ENCODE measurements around the gene TCF4.
A peak's percentile ranks its signal among the peaks of the same experiment; 100 is the strongest.

Gene TCF4

GRCh38 chr18:55319459-55320193 is 268.4 kb downstream of the TCF4 start:
- Histone ChIP-seq H3K4me1 (ENCODE audit: control insufficient read depth, insufficient read depth, low read length) (peaks cover 68% of the 10 kb centered on the region), H3K36me3 (ENCODE audit: control insufficient read depth, insufficient read depth, low read length) (no peaks in the 10 kb centered on the region), H3K9ac (ENCODE audit: low read depth, low read length) (no peak overlapping the region), H3K9me3 (ENCODE audit: control insufficient read depth, insufficient read depth, low read length) (no peaks in the 10 kb centered on the region), H3K4me3 (ENCODE audit: low read depth, low read length) (no peak overlapping the region), H3K27me3 (ENCODE audit: control insufficient read depth, insufficient read depth, low read length) (no peaks in the 10 kb centered on the region), H3K27ac (ENCODE audit: low read depth, low read length) (no peak overlapping the region)

- Histone ChIP-seq H3K27me3 (ENCODE audit: control insufficient read depth, insufficient read depth, low read length) (no peaks in the 10 kb centered on the region), H3K4me1 (ENCODE audit: control insufficient read depth, insufficient read depth, low read length) (peaks cover 68% of the 10 kb centered on the region), H3K9me3 (ENCODE audit: control insufficient read depth, insufficient read depth, low read length) (no peaks in the 10 kb centered on the region), H3K4me3 (ENCODE audit: low read depth, low read length) (no peak overlapping the region), H3K27ac (ENCODE audit: low read depth, low read length) (no peak overlapping the region), H3K36me3 (ENCODE audit: control insufficient read depth, insufficient read depth, low read length) (no peaks in the 10 kb centered on the region), H3K9ac (ENCODE audit: low read depth, low read length) (no peak overlapping the region)
Measured at GRCh38 chr18:55318951-55319441, 269.0 kb downstream of the TCF4 start.

GRCh38 chr18:55317864-55318263 is 270.1 kb downstream of the TCF4 start:
- Histone ChIP-seq H3K36me3 (ENCODE audit: control insufficient read depth, insufficient read depth, low read length) (no peaks in the 10 kb centered on the region), H3K9me3 (ENCODE audit: control insufficient read depth, insufficient read depth, low read length) (no peaks in the 10 kb centered on the region), H3K4me1 (ENCODE audit: control insufficient read depth, insufficient read depth, low read length) (peaks cover 68% of the 10 kb centered on the region), H3K9ac (ENCODE audit: low read depth, low read length) (no peak overlapping the region), H3K27me3 (ENCODE audit: control insufficient read depth, insufficient read depth, low read length) (no peaks in the 10 kb centered on the region), H3K4me3 (ENCODE audit: low read depth, low read length) (no peak overlapping the region), H3K27ac (ENCODE audit: low read depth, low read length) (no peak overlapping the region)

GRCh38 chr18:55317324-55317723 is 270.7 kb downstream of the TCF4 start:
- H3K27ac ChIP-seq (ENCODE audit: low read depth, low read length): no peak overlapping the region
- no peak overlapping the region for H3K9ac ChIP-seq (ENCODE audit: low read depth, low read length)
- no peaks in the 10 kb centered on the region for H3K27me3 ChIP-seq (ENCODE audit: control insufficient read depth, insufficient read depth, low read length)
- H3K4me3 ChIP-seq (ENCODE audit: low read depth, low read length): no peak overlapping the region
- H3K4me1 ChIP-seq (ENCODE audit: control insufficient read depth, insufficient read depth, low read length): peaks cover 71% of the 10 kb centered on the region
- no peaks in the 10 kb centered on the region for H3K36me3 ChIP-seq (ENCODE audit: control insufficient read depth, insufficient read depth, low read length)
- H3K9me3 ChIP-seq (ENCODE audit: control insufficient read depth, insufficient read depth, low read length): no peaks in the 10 kb centered on the region

- Histone ChIP-seq H3K4me1 (ENCODE audit: control insufficient read depth, insufficient read depth, low read length) (peaks cover 72% of the 10 kb centered on the region), H3K36me3 (ENCODE audit: control insufficient read depth, insufficient read depth, low read length) (no peaks in the 10 kb centered on the region), H3K27ac (ENCODE audit: low read depth, low read length) (no peak overlapping the region), H3K27me3 (ENCODE audit: control insufficient read depth, insufficient read depth, low read length) (no peaks in the 10 kb centered on the region), H3K9me3 (ENCODE audit: control insufficient read depth, insufficient read depth, low read length) (no peaks in the 10 kb centered on the region), H3K9ac (ENCODE audit: low read depth, low read length) (no peak overlapping the region), H3K4me3 (ENCODE audit: low read depth, low read length) (no peak overlapping the region)
Measured at GRCh38 chr18:55316486-55317184, 271.4 kb downstream of the TCF4 start.

GRCh38 chr18:55314615-55315237 is 273.3 kb downstream of the TCF4 start:
- no peaks in the 10 kb centered on the region for H3K9me3 ChIP-seq (ENCODE audit: control insufficient read depth, insufficient read depth, low read length)
- no peak overlapping the region; the same call in 1 of the 2 replicates for H3K4me3 ChIP-seq (ENCODE audit: low read depth, low read length)
- peak overlapping the region; percentile 25 for H3K27ac ChIP-seq (ENCODE audit: low read depth, low read length)
- H3K4me1 ChIP-seq (ENCODE audit: control insufficient read depth, insufficient read depth, low read length): peaks cover 59% of the 10 kb centered on the region
- no peak overlapping the region for H3K9ac ChIP-seq (ENCODE audit: low read depth, low read length)
- no peaks in the 10 kb centered on the region for H3K36me3 ChIP-seq (ENCODE audit: control insufficient read depth, insufficient read depth, low read length)
- H3K27me3 ChIP-seq (ENCODE audit: control insufficient read depth, insufficient read depth, low read length): no peaks in the 10 kb centered on the region

GRCh38 chr18:55314031-55314430 is 274.0 kb downstream of the TCF4 start:
- peak overlapping the region; percentile 5; the same call in 1 of the 2 replicates for H3K4me3 ChIP-seq (ENCODE audit: low read depth, low read length)
- no peaks in the 10 kb centered on the region for H3K36me3 ChIP-seq (ENCODE audit: control insufficient read depth, insufficient read depth, low read length)
- H3K27ac ChIP-seq (ENCODE audit: low read depth, low read length): no peak overlapping the region
- no peaks in the 10 kb centered on the region for H3K27me3 ChIP-seq (ENCODE audit: control insufficient read depth, insufficient read depth, low read length)
- H3K4me1 ChIP-seq (ENCODE audit: control insufficient read depth, insufficient read depth, low read length): peaks cover 60% of the 10 kb centered on the region
- H3K9me3 ChIP-seq (ENCODE audit: control insufficient read depth, insufficient read depth, low read length): no peaks in the 10 kb centered on the region
- no peak overlapping the region for H3K9ac ChIP-seq (ENCODE audit: low read depth, low read length)

GRCh38 chr18:55310863-55311262 is 277.1 kb downstream of the TCF4 start:
- peaks cover 50% of the 10 kb centered on the region for H3K4me1 ChIP-seq (ENCODE audit: control insufficient read depth, insufficient read depth, low read length)
- no peaks in the 10 kb centered on the region for H3K27me3 ChIP-seq (ENCODE audit: control insufficient read depth, insufficient read depth, low read length)
- H3K36me3 ChIP-seq (ENCODE audit: control insufficient read depth, insufficient read depth, low read length): no peaks in the 10 kb centered on the region
- H3K9me3 ChIP-seq (ENCODE audit: control insufficient read depth, insufficient read depth, low read length): no peaks in the 10 kb centered on the region
- no peak overlapping the region for H3K9ac ChIP-seq (ENCODE audit: low read depth, low read length)
- no peak overlapping the region for H3K27ac ChIP-seq (ENCODE audit: low read depth, low read length)
- H3K4me3 ChIP-seq (ENCODE audit: low read depth, low read length): no peak overlapping the region

GRCh38 chr18:55310044-55310676 is 277.8 kb downstream of the TCF4 start:
- Histone ChIP-seq H3K9ac (ENCODE audit: low read depth, low read length) (no peak overlapping the region), H3K36me3 (ENCODE audit: control insufficient read depth, insufficient read depth, low read length) (no peaks in the 10 kb centered on the region), H3K27ac (ENCODE audit: low read depth, low read length) (no peak overlapping the region), H3K9me3 (ENCODE audit: control insufficient read depth, insufficient read depth, low read length) (no peaks in the 10 kb centered on the region), H3K27me3 (ENCODE audit: control insufficient read depth, insufficient read depth, low read length) (no peaks in the 10 kb centered on the region), H3K4me1 (ENCODE audit: control insufficient read depth, insufficient read depth, low read length) (peaks cover 43% of the 10 kb centered on the region), H3K4me3 (ENCODE audit: low read depth, low read length) (no peak overlapping the region)

GRCh38 chr18:55309249-55309648 is 278.7 kb downstream of the TCF4 start:
- no peak overlapping the region for H3K4me3 ChIP-seq (ENCODE audit: low read depth, low read length)
- peaks cover 40% of the 10 kb centered on the region for H3K4me1 ChIP-seq (ENCODE audit: control insufficient read depth, insufficient read depth, low read length)
- no peak overlapping the region for H3K27ac ChIP-seq (ENCODE audit: low read depth, low read length)
- no peaks in the 10 kb centered on the region for H3K9me3 ChIP-seq (ENCODE audit: control insufficient read depth, insufficient read depth, low read length)
- H3K36me3 ChIP-seq (ENCODE audit: control insufficient read depth, insufficient read depth, low read length): no peaks in the 10 kb centered on the region
- no peak overlapping the region for H3K9ac ChIP-seq (ENCODE audit: low read depth, low read length)
- H3K27me3 ChIP-seq (ENCODE audit: control insufficient read depth, insufficient read depth, low read length): no peaks in the 10 kb centered on the region
